Activated gamma-delta T cell (primary cell): Measurements from ENCODE around the gene CDK14.
"Not testable (repeated sequence)": the region's sequence is repeated elsewhere in the genome, so short reads cannot be mapped to it uniquely, and the experiment has no call there.

ENCODE experiments used
- DNase-seq: peaks from one replicate; lab custom pipeline; 2025; lab: John Stamatoyannopoulos, UW

The CDK14 gene

DNA sequence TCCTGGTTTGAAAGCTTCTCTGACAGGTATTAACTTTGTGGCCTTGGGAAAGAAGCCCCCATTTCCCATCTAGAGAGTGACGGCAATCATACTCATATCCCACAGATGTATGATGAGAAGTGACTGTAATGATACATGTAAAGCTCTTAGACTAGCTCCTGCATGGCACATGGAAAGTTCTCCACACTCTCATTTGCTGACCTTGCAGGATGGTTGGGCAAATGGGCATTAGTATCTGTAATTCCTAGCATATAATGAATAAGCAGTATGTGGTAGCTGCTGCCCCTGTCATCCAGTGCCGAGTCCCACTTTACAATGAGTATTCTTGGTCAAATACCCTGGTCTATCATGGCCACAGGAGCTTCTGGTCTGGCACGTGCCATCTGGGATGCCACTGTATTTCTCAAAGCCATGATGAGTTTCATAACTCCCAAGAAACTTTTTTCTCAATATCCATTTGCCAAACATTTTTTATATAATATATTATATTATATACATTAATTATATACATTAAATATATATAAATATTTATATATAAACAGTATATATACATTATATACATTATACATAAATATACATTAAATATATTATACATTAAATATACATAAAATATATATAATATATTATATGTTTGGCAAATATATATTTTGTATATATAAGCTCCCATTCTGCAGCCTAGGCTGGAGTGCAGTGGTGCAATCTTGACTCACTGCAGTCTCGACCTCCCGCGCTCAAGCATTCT is 561.6 kb downstream of the CDK14 start:
- no peak for DNase-seq

DNA sequence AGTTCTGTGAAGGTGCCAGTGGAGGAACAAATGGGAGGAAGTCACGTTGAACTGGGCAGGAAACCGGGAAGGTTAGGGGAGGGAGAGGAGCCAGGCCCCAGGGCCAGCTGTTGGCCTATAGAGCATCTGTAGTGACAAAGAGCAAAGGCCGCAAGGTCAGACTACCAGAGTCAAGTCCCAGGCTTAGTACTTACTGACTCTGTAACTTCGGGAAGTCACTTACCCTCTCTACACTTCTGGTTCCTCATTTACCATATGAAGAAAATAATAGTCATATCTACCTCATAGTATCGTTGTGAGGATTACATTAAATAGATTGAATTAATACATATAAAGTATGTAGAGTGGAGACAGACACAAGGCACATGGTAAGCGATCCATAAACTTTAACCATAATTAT is 566.3 kb downstream of the CDK14 start:
- DNase-seq: no peak

DNA sequence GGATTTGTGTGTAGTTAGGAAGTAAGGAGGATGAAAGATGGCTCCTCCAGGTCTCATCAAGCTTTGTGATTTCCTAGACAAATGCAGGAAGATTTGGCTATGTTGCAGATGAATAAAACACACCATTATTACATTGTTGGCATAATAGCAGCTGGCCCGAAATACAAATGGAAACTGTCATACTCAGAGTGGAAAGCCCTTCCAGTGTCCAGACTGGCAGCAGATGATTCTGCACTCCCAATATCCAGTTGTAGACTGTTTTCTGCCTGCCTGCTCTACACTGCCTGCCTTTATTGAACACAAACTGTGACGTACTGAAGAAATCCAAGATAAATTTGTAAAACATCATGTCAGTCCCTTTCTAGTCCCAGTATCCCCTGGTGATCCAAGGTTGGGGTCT is 568.4 kb downstream of the CDK14 start:
- DNase-seq: no peak

DNA sequence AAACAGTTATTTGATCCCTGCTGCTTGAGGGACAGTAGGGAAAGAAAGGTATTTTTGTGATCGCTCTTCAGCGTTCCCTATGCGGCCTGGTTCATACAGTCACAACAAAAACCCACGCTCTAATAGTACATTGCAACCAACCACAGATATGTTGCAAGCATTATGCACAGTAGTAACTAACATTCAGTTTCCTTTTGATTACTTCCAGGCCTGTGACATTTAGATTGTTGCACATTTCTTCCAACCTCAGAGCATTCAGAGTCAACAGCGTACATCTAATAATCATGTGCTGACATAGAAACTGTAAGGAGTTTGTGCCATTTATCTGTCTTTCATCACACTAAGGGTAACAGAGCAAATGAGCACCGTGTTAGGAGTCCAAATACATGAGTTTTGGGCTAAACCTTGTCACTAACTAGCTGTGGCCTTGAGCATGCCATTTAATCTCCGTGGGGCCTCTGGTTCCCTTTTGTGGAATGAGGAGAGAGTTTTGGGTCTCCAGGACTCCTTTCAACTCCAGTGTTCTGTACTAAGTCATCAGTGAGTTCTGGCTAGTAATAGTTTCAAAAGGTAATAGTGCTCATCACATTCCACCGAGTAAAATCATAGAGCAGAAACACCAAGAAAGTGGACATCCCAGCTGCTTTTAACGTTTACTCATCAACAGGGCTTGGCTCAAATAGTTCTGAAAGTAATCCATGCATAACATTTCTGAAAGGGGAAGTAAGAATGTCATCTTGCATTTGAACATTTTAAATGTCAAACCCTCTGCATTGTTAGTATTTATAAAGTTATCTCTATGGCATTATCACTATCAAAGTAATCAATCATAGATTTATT is 569.1 kb downstream of the CDK14 start:
- no peak for DNase-seq

DNA sequence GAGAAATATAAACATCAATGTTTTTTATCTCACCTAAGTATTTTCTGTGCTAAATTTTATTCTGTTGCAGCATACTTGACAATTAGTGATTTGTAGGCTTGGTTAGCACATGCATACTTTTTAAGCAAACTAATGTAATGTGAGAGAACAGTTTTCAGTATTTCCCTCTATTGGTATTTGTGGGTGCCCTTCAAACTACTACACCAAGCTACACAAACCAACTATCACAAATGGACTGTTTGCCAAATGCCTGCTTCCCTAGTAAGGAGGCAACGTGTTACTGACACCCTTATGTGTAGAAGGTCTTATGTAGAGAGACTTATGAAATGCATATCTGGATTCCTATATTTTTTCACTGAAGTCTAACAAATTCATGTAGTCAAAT is 569.7 kb downstream of the CDK14 start:
- DNase-seq: no peak

DNA sequence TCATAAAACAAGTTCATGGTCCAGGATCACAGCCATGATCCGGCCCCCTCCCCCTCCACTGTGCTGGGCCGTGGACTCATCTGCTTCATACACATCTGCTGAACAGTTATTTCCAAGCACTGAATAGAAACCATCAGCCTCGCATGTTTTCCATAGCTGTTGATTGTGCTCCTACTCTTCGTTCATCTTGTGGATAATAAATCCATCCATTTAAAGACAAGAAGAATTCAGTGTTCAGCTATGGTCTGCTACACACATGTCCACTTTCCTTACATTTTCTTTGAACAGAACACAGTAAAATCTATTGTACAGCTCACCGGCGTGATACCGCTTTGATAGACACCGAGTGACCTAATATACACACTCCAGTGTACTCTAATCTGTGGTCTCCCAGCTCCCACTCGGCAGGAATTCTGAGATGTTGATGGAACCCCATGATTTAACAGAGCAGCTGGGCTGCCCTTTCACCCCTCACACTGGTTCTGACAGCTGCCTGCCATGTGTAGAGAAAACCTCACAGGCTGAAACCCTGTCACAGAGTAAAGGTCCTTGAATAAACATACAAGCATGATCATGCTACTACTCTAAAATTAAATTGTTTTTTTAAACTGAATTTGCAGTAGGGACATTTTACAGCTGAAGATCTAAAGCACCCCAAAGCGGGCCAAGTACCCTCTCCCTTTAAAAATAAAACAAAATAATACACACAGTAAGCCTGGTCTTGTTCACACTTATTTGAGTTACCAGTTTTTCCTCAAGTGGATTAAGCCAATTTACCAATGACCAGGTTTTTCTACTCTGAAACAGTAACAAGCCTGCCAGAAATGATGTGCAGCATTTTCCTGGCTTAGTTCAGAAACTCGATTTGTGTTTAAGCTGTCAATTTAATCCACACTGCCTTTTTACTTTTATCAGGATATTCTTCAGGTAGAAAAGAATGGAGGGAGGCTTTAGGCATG is 573.0 kb downstream of the CDK14 start:
- DNase-seq: no peak

DNA sequence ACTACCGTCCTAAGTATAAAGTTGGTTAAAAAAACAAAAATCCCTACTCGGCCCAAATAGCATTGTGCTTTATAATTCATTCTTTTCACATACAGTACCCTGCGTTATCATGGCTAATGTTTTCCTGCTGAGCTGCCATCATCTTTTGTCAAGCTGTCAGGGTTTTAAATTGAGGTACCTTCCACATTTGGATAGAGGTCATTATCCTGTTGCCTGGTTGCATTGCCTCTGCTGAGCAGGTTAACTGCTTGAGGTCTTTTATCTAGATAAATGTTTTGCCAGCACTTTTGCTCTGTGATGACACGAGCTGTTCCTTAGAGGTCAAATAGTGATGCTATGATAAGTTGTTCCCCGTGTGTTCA is 573.7 kb downstream of the CDK14 start:
- DNase-seq: no peak

DNA sequence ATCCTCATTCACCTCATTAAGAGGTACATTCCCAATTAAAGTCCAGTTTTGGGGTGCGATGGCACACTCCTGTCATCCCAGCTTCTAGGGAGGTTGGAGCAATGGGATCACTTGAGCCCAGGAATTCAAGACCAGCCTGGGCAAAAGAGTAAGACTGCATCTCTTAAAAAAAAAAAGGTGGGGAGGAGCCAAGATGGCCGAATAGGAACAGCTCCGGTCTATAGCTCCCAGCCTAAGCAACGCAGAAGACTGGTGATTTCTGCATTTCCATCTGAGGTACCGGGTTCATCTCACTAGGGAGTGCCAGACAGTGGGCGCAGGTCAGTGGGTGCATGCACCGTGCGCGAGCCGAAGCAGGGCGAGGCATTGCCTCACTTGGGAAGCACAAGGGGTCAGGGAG is 577.1 kb downstream of the CDK14 start:
- DNase-seq: not testable (repeated sequence)

DNA sequence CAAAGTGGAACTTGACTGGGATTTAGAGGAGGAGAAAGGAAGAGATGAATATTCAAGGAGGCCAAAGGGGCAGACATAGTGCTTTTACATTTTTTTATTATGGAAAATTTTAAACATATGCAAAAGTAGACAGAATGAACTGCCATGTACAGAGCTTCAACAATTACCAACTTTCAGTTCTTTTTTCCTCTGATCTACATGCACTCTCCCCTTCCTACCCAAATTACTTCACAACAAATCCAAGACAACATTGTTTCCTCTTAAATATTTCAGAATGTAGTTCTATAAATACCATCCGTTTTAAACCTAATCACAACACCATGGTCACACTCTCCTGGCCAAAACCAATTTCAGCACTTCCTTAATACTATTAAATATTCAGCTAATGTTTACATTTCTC is 584.6 kb downstream of the CDK14 start:
- no peak for DNase-seq

DNA sequence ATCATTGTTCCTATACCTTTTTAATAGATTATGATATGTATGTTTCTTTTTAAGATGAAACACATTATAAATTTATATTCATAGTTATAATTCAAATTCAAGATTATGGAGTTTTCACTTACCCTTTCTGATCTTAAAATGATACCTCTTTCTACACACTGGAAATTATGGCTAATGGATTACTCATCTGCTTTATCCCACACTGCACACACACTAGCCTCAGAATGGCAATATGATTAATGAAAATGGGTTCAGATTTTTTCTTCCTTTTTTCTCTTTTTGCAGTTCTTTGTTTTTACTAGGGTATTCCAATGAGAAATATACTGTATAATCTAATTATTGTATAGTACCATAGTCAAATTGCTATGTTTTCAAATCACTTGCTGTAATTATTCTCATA is 585.8 kb downstream of the CDK14 start:
- no peak for DNase-seq

DNA sequence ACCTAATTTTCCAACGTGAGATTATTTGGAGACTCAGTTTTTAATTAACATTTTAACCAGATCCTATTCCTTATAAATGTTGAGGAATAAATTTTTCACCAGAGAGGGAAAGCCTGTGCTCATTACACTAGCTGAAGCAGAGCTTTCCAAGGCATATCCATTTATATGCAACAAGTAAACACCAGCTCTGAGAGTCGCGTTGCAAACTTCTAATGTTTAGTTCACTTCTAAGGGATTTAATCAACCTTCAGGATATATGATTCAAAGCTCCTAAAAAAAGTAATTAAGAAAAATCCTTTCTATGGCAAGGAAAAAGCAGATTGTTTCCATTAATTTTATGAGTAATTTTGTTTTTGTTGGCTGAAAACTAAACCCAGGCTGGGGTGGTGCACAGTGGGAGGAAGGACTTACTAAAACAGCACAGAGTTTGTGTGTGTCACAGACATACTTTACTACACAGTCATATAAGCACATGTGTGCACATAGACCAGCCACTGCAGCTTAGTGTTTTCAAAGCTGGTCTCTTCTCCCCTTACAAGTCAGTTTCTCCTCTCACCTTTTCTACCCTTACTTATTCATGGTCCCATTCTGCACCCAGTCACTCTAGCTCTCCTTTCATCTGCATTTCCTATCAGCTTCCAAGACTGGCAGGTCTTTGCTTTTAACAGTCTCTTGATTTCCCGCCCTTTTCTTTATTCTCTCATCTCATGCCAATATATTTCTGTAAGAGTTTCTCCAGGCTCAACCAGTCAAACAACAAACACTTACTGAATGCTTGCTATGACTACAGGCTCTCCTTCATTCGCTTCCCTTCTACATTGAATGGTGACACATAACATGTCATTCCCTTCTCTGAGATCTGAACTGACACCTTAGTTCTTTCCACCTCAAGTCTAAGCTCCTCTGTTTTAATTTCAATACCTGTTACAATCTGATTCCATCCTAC is 587.0 kb downstream of the CDK14 start:
- no peak for DNase-seq

DNA sequence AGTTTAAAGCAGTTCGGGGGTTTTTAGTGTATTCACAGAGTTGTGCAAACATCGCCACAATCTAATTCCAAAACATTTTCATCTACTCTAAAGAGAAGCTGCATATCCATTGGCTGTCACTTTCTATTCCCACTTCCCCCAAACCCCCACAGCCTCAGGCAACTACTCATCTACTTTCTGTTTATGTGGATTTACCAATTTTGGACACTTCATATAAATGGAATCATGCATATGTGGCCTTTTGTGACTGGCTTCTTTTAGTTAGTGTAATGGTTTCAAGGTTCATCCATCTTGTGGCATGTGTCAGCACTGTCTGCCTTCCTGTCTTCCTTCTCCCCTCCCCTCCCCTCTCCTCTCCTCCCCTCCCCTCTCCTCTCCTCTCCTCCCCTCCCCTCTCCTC is 589.6 kb downstream of the CDK14 start:
- DNase-seq: no peak

DNA sequence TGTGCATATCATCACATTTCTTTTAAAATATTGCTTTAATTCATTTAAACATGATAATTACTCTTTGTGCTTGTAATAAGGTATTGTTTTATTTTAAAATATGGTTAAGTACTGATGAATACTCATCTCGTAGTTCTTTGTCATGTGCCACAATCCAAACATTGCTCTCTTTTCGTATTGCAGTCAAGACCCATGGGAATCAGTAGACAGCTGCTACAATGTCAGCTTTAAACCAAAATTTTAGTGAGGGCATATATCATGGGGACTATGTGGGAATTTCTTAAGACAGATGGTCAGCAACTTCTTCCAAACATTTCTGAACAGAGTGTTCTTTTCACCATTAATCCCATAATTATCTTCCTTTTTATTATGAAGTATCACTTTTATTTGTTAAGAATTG is 590.9 kb downstream of the CDK14 start:
- no peak for DNase-seq

DNA sequence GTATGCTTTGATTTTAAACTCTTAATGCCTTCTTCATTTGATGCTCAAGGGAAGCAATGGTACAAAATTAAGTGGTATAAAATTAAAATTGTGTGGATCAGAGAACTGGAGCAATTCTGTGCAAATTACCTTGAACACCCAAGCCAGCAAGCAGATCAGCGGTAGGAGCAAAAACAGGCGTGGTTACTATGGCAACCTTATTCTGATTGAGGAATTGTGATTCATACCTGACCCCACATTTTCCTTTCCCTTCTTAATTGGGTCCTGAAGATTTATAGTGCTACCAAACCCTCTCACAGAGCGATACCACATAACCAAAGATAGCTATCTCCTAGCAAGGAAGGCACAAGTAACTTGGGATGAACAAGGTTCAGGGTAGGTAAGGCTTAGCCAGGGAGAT is 595.6 kb downstream of the CDK14 start:
- no peak for DNase-seq

DNA sequence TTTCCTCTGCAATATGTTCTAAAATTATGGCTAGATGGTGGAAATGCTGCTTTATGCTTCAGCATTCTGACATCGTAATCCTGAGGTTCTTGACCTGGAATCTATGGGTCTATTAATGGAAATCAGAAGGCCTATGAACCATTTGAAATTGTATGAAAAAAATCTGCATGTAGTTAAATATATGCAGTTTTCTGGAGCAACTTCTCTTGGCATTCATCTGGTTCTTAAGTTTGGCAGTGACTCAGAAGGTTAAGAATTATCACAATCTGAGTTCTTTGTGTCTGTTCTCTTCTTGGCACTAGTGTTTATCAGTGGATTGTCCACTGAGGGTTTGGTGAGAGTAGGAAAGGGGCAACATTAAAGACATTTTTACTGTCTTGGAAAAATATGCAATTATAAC is 597.0 kb downstream of the CDK14 start:
- no peak for DNase-seq

DNA sequence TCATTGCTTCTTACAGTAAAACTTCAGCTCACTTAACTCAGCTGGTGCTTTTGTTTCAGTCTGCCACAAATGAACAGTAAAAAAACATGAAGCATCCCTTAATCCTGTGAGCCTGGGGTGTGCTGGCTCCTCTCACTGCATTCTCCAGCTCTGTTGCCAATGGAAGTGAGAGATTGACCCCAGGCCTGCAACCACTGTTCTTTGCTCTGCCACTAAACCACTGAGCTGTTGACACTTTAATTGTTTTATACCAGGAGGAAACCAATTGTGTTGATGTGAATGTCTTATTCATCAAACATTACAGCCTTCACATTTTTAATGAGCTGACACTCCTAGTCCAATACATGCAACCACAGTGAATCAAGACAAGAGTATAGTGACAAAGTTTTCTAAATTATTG is 598.7 kb downstream of the CDK14 start:
- DNase-seq: no peak

DNA sequence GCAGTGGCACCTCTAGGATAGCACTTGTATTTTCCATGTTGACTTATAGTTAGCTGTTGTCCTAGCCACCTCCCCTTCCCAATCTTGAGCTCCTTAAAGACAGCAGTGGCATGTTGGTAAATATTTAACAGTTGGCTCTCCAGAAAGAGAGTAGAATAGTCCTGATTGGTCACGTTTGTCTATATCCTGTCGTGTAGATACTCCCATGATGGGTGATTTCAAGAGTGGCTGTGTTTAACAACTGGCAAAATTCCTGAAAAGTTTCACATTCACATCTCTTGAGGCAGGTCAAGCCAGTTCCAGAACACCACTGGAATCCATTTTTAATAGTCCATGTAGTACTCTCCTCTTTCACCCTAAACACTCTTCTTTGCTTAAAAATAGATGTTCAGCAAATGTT is 599.9 kb downstream of the CDK14 start:
- no peak for DNase-seq

DNA sequence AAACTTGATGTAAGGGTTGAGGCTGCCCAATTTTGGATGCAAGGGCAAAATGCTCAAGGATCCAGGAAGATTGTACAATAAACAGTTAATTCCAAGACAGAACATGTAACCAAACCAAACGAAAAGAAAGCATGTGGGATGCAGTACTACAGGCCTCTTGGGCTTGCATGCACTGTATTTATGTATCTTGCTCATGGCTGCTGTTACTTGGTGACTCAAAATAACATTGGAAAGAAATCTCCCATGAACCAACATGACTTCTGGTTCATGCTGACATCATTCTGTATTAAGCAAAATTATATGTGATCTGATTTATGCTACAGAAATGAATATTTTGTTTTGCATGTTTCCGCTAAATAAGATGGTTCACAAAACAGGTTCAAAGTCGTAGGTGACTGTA is 602.2 kb downstream of the CDK14 start:
- DNase-seq: no peak

DNA sequence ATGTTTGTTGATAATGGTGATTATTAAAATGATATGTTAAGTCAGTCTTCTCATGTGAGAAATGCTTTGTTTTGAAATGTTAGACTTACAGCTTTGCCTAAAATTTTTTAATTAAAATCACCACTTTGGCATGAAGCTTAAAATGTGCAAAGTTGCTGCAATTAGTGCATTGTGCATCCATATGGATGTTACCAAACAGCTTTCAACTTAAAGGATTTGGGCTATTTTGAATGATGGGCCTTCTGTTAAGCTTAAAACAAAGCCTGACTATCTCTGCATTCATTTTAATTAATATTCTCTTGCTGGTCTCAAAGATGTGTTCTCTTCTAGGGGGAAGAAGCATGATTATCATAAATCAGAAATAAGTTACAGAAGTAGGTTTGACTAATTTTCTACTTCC is 603.5 kb downstream of the CDK14 start:
- DNase-seq: no peak

DNA sequence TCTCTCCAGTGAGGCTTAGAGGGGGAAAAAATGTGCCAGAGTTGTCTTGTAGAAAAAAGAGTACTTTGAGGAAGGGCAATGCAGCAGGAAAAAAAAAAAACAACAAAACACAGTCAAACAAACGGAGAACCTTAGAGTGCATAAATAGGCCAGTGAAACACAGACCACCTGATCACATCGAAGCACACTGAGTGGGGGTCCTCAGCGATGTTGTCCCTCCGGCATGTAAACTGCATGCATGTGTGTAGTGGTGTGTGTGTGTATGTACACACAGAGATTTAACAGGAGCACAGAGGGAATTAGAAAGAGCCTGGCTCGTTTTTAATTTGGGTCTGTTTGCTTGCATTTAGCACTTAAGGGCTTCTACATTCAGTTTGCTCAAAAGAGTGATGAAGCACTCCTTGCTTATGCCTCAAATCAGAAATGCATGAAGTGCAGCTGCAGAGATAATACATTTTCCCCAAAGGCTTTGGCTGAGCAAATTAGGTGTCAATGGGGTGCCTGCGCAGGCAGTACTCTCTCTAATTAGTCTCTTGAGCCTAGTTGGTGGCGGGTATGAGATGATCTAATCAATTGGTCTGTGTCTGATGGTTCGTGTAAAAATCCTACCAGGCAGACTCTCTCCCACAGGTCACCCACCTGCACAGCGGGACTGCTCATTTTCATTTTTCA is 605.5 kb downstream of the CDK14 start:
- no peak for DNase-seq
